RWPE2 (cell line): ENCODE data around the gene OR5AC2.
A peak's percentile ranks its signal among the peaks of the same experiment; 100 is the strongest.

ENCODE experiments used
- ATAC-seq: fragments of 200-7000 bp; cut with Tn5 transposase; 3 replicates; pipeline ENCODE4 v1.9.1; 2021; ENCODE audit warnings: low read depth
- DNase-seq: peaks from one replicate; pipeline ENCODE4 v3.0.0-alpha.2; 2020; ENCODE audit warnings: low spot score
- H3K27ac ChIP-seq: fragments of 450-650 bp; 2 replicates; pipeline ENCODE4 v1.5.1; 2017; ENCODE audit warnings: mild to moderate bottlenecking; ENCODE audit not compliant: poor library complexity, severe bottlenecking
- H3K27me3 ChIP-seq: fragments of 250-450 bp; sonication (Bioruptor Pico); 2 replicates; pipeline ENCODE4 v1.5.1; 2021; ENCODE audit warnings: mild to moderate bottlenecking, moderate library complexity; ENCODE audit not compliant: insufficient read depth, poor library complexity, severe bottlenecking
- H3K36me3 ChIP-seq: fragments of 250-450 bp; sonication (Bioruptor Pico); 2 replicates; pipeline ENCODE4 v1.5.1; 2020; ENCODE audit warnings: low read depth, mild to moderate bottlenecking, moderate library complexity
- H3K4me1 ChIP-seq: fragments of 250-450 bp; sonication (Bioruptor Pico); 2 replicates; pipeline ENCODE4 v1.5.1; 2021; ENCODE audit warnings: mild to moderate bottlenecking, moderate library complexity; ENCODE audit not compliant: insufficient read depth, poor library complexity, severe bottlenecking
- H3K4me3 ChIP-seq: fragments of 250-450 bp; sonication (Bioruptor Pico); 2 replicates; pipeline ENCODE4 v1.5.1; 2021; ENCODE audit warnings: mild to moderate bottlenecking, moderate library complexity; ENCODE audit not compliant: severe bottlenecking
- H3K9me3 ChIP-seq: fragments of 250-450 bp; sonication (Bioruptor Pico); 2 replicates; pipeline ENCODE4 v1.5.1; 2021; ENCODE audit warnings: mild to moderate bottlenecking, moderate library complexity; ENCODE audit not compliant: severe bottlenecking
- CTCF ChIP-seq: fragments of 450-650 bp; IDR thresholded peaks from one replicate; pipeline ENCODE4 v1.5.1; 2017; ENCODE audit warnings: mild to moderate bottlenecking, moderate library complexity; ENCODE audit not compliant: poor library complexity, severe bottlenecking

OR5AC2 gene

GRCh38 chr3:98086873-98087272, at the start of gene OR5AC2:
Gene OR5AC2 (plus strand): TSS chr3:98087173. CDS start chr3:98087173, 0 bp downstream.
- DNase-seq, result no peak
- Histone ChIP-seq H3K27me3 (no peaks in the 10 kb centered on the region), H3K27ac (no peak within 1 kb of the TSS), H3K9me3 (no peaks in the 10 kb centered on the region), H3K36me3 (no peaks in the 10 kb centered on the region), H3K4me3 (no peak within 1 kb of the TSS), H3K4me1 (no peaks in the 10 kb centered on the region)
- TF ChIP-seq CTCF, result no peak
- no peak for ATAC-seq

DNA sequence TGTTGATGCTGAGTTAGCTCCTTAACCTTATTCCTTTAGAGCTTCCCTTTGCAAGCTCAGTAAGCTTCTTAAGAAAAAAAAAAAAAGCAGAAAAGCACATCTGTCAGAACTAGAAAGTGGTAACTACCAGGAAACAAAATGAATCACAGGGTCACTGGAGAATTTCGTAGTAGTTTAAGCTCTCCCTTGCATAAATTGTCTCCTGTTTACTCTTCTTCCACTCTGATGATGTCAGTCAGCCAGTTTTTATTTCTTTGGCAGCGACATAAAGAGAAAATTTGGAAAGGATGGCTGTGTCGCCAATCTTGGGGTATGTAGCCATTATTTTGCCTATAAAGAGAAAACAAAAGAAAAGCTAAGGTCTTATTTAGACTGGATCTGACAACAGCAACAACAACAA, 48.7 kb upstream of the OR5AC2 start:
- no peak for TF ChIP-seq CTCF
- H3K4me3 ChIP-seq, result no peak overlapping the region
- no peaks in the 10 kb centered on the region for H3K4me1 ChIP-seq
- no peaks in the 10 kb centered on the region for H3K36me3 ChIP-seq
- no peaks in the 10 kb centered on the region for H3K9me3 ChIP-seq
- no peak for DNase-seq
- H3K27ac ChIP-seq, result no peak overlapping the region
- H3K27me3 ChIP-seq, result peaks cover 2% of the 10 kb centered on the region
- no peak for ATAC-seq

DNA sequence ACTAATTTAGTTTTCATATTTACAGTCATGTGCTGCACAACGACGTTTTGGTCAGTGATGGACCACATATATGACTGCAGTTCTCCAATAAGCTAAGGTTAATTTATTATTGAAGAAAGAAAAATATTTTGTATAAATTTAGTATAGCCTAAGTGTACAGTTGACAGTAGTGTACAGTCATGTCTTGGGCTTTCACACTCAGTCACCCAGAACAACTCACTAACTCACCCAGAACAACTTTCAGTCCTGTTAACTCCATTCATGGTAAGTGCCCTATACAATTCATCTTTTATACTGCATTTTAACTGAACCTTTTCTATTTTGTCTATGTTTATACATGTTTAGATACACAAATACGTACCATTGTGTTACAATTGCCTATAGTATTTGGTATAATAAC, 48.1 kb upstream of the OR5AC2 start:
- no peak for ATAC-seq
- no peak for TF ChIP-seq CTCF

DNA sequence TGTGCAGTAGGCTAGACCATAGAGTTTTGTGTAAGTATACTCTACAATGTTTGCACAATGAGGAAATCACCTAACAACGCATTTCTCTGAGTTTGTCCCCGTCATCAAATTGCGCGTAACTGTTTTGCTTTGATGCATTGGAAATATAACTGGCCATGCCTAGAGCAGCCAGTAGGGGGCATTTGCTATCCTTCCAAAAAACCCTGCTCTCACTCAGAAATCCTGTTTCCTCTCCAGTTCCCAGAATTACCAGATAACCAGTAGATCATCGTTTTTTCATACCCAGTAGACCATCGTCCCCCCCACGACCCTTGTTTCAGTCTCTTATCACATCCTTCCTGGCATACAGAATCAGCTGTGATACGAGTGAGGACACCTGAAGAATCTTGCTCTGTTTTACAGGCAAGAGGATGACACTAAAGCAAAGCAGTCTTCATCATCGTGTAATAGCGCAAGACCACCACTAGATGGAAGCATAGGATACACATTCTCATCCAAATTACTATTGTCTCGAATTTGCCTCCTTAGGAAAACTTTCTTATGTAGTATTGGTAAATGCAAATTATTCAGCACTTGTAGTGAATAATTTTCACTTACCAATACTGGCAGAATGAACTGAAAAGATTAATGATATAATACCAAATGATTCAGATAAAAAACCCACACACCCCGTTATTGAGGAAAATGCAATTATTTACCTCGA, 47.5 kb upstream of the OR5AC2 start:
- H3K9me3 ChIP-seq, result no peaks in the 10 kb centered on the region
- no peak overlapping the region for H3K27ac ChIP-seq
- H3K27me3 ChIP-seq, result peaks cover 8% of the 10 kb centered on the region
- H3K4me1 ChIP-seq, result no peaks in the 10 kb centered on the region
- no peak for DNase-seq
- ATAC-seq, result peak; percentile 93
- H3K4me3 ChIP-seq, result peak overlapping the region; percentile 10
- no peaks in the 10 kb centered on the region for H3K36me3 ChIP-seq
- peak; percentile 98 for TF ChIP-seq CTCF

More for the DNA sequence above, 48.1 kb upstream of the OR5AC2 start:
- Histone ChIP-seq H3K9me3 (no peaks in the 10 kb centered on the region), H3K4me1 (no peaks in the 10 kb centered on the region), H3K4me3 (no peak overlapping the region), H3K36me3 (no peaks in the 10 kb centered on the region), H3K27me3 (peaks cover 2% of the 10 kb centered on the region), H3K27ac (no peak overlapping the region)
- DNase-seq, result no peak

DNA sequence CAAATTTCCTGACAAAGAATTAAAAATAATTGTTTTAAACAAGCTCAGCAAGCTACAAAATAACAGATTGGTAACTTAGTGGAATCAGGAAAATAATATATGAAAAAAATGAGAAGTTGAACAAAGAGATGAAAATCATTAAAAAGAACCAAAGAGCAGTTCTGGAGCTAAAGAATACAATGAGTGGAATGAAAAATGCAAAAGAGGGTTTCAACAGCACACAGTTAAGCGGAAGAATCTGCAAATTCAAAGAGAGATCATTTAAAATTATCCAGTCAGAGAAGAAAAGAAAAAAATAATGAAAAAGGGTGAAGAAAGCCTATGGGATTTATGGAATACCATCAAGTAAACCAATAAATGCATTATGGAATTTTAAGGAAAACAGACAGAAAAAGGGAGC, 45.6 kb upstream of the OR5AC2 start:
- no peak for ATAC-seq
- no peaks in the 10 kb centered on the region for H3K36me3 ChIP-seq
- DNase-seq, result no peak
- no peaks in the 10 kb centered on the region for H3K9me3 ChIP-seq
- no peaks in the 10 kb centered on the region for H3K4me1 ChIP-seq
- TF ChIP-seq CTCF, result no peak
- peaks cover 8% of the 10 kb centered on the region for H3K27me3 ChIP-seq
- H3K27ac ChIP-seq, result no peak overlapping the region
- H3K4me3 ChIP-seq, result no peak overlapping the region
